ENCODE results near the gene NFKBIE.

NFKBIE gene

GRCh38 chr6:44289726-44290260, 24.4 kb upstream of the NFKBIE start:
- TF ChIP-seq CTCF (IDR thresholded peaks at IDR 0.05; ENCODE audit: low read depth, low read length) = no peak
- H3K4me3 ChIP-seq (replicated peaks in 1 of 2; ENCODE audit: low read depth in 2 of 2, low read length in 2 of 2) = no peak overlapping the region
- DNase-seq (ENCODE audit: low read depth in 2 of 2) = no peak

GRCh38 chr6:44286747-44287146, 21.4 kb upstream of the NFKBIE start:
- no peak for DNase-seq (ENCODE audit: low read depth in 2 of 2)
- no peak for TF ChIP-seq CTCF (IDR thresholded peaks at IDR 0.05; ENCODE audit: low read depth, low read length)
- H3K4me3 ChIP-seq (replicated peaks in 1 of 2; ENCODE audit: low read depth in 2 of 2, low read length in 2 of 2) = no peak overlapping the region

GRCh38 chr6:44286285-44286565, 20.9 kb upstream of the NFKBIE start:
- no peak for DNase-seq (ENCODE audit: low read depth in 2 of 2)
- H3K4me3 ChIP-seq (replicated peaks in 1 of 2; ENCODE audit: low read depth in 2 of 2, low read length in 2 of 2) = no peak overlapping the region
- no peak for TF ChIP-seq CTCF (IDR thresholded peaks at IDR 0.05; ENCODE audit: low read depth, low read length)

GRCh38 chr6:44285552-44286284, 20.4 kb upstream of the NFKBIE start:
- no peak overlapping the region for H3K4me3 ChIP-seq (replicated peaks in 1 of 2; ENCODE audit: low read depth in 2 of 2, low read length in 2 of 2)
- peak in 1 of 2 donors; percentile 38 for DNase-seq (ENCODE audit: low read depth in 2 of 2)
- no peak for TF ChIP-seq CTCF (IDR thresholded peaks at IDR 0.05; ENCODE audit: low read depth, low read length)

GRCh38 chr6:44284867-44285266, 19.5 kb upstream of the NFKBIE start:
- no peak for DNase-seq (ENCODE audit: low read depth in 2 of 2)
- TF ChIP-seq CTCF (IDR thresholded peaks at IDR 0.05; ENCODE audit: low read depth, low read length) = no peak
- no peak overlapping the region for H3K4me3 ChIP-seq (replicated peaks in 1 of 2; ENCODE audit: low read depth in 2 of 2, low read length in 2 of 2)

GRCh38 chr6:44284121-44284520, 18.8 kb upstream of the NFKBIE start:
- no peak for DNase-seq (ENCODE audit: low read depth in 2 of 2)
- no peak for TF ChIP-seq CTCF (IDR thresholded peaks at IDR 0.05; ENCODE audit: low read depth, low read length)
- H3K4me3 ChIP-seq (replicated peaks in 1 of 2; ENCODE audit: low read depth in 2 of 2, low read length in 2 of 2) = no peak overlapping the region

All from cardiac fibroblast (primary cell).